HG02588 (cell line): ENCODE results near the gene COMT.

Experiments used
- ATAC-seq: cut with Tn5 transposase; IDR thresholded peaks from one replicate; pipeline ENCODE4 v1.9.1; 2021; ENCODE audit warnings: mild to moderate bottlenecking, moderate library complexity; ENCODE audit not compliant: unreplicated experiment

Gene COMT

DNA sequence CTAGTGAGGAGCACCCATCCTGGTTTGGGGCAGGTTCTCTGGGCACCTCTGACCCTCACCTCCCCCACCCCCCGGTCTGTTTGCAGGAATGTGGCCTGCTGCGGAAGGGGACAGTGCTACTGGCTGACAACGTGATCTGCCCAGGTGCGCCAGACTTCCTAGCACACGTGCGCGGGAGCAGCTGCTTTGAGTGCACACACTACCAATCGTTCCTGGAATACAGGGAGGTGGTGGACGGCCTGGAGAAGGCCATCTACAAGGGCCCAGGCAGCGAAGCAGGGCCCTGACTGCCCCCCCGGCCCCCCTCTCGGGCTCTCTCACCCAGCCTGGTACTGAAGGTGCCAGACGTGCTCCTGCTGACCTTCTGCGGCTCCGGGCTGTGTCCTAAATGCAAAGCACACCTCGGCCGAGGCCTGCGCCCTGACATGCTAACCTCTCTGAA lies 26.9 kb downstream of the COMT start:
- no peak for ATAC-seq

DNA sequence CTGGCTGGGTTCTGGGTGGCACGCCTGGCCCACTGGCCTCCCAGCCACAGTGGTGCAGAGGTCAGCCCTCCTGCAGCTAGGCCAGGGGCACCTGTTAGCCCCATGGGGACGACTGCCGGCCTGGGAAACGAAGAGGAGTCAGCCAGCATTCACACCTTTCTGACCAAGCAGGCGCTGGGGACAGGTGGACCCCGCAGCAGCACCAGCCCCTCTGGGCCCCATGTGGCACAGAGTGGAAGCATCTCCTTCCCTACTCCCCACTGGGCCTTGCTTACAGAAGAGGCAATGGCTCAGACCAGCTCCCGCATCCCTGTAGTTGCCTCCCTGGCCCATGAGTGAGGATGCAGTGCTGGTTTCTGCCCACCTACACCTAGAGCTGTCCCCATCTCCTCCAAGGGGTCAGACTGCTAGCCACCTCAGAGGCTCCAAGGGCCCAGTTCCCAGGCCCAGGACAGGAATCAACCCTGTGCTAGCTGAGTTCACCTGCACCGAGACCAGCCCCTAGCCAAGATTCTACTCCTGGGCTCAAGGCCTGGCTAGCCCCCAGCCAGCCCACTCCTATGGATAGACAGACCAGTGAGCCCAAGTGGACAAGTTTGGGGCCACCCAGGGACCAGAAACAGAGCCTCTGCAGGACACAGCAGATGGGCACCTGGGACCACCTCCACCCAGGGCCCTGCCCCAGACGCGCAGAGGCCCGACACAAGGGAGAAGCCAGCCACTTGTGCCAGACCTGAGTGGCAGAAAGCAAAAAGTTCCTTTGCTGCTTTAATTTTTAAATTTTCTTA lies 27.8 kb downstream of the COMT start:
- no peak for ATAC-seq

DNA sequence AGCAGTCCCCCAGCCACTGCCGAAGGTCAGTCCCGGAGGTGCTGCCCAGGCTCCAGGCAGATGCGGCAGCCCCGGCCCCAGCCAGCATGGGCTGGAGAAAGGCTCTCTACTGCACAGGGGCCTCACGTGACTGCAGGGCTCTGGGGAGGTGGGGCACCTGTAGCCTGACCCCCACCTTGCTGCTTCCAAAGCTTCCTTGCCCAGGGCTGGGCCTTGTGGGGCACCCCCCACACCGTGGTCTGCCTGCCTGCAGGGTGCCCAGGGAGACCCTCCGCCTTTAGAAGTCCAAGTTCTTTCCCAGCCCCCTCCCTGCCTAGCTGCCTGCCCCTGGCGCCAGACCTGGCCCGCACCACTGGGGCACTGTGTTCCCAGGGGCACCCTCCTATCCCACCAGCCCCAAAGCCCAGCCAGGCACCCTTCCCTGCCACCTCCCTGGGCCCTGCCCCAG lies 28.5 kb downstream of the COMT start:
- no peak for ATAC-seq

DNA sequence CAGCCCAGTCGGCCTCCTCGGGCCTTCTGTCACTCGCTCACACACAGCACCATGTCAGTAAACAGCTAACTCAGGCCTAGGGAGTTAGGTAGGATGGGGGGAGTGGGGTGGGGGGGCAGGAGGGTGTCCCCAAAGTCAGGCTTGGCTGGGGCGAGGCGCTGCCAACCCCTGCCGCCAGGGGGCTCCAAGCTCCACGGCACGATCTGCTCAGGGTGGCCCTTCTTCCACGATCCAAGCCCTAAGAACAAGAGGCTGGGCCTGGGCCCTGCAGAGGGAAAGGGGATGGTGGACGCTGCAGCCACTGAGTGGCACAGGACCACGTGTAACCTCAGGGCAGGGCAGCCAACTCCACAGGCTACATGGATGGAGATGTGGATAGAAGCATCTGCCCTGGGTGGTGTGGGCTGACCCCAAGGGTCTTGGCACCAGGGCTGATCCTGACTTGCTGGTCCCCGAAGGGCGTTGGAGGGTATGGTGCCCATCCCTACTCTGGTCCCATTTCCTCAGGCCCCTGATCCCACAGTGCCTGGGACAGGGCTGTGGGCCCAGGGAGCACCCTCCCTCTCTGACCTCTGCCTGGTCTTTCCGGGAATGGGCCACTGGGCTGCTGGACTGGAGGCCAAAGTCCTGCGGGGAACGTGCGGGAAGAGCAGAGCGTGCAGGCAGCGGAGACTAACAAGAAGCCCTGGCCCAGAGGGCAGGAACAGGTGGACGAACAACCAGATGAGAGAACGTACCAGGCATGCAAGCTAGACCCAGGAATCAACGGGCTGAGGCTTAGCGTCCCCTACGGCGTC lies 29.1 kb downstream of the COMT start:
- no peak for ATAC-seq

DNA sequence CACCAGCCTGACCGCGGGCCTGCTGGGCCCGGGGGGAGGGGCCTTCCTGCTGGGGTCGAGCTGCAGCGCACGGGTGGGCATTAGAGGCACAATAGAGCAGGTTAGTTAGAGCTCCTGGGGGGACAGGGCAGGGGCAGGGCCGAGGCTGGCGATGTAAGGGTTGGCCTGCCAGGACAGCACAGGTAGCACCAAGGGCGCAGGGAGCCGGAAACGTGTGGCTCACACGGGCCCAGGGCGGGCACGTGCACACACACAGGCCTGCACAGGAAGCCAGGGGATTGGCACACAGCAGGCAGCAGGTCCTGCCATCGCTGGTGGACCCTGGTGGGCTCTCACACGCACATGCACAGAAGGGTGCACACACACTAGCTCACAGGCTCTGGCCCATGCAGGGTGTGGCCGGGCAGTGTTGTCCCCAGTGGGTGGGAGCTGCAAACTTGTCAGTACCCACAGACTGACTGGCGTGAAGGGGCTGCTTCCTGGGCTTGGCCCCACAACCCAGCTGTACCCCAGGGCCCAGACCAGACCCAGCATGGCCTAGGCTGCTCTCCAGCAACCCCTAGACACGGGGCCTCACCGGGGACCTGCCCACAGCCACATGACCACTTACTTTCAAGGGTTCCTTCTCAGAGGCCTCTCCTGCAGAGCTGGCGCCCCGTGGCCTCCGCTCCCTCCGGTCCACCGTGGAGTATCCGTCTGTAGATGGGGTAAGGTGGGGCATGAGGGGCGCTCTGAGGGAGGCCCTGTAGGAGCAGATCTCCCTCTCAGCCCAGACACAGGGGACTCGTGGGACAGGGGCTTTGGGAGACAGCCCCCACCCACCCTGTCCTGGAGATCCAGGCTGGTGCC lies 29.9 kb downstream of the COMT start:
- no peak for ATAC-seq

DNA sequence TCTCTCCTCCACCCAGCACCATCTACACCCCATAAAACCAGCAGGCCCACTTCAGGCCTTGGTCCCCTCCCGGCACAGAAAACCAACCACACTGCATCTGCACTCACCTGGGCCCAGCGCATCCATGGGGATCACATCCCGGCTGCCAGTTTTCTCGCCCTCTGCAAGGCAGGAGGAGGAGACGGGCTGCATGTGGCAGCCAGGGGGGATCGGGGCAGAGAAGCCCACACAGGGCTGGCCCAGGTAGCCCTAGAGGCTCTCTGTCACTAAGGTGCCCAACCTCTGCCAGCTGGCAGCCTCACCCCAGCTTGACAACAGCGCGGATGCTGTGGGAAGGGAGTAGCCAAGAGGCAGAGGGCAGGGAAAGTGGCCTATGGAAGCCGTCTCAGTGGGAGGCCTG lies 30.7 kb downstream of the COMT start:
- ATAC-seq: no peak

DNA sequence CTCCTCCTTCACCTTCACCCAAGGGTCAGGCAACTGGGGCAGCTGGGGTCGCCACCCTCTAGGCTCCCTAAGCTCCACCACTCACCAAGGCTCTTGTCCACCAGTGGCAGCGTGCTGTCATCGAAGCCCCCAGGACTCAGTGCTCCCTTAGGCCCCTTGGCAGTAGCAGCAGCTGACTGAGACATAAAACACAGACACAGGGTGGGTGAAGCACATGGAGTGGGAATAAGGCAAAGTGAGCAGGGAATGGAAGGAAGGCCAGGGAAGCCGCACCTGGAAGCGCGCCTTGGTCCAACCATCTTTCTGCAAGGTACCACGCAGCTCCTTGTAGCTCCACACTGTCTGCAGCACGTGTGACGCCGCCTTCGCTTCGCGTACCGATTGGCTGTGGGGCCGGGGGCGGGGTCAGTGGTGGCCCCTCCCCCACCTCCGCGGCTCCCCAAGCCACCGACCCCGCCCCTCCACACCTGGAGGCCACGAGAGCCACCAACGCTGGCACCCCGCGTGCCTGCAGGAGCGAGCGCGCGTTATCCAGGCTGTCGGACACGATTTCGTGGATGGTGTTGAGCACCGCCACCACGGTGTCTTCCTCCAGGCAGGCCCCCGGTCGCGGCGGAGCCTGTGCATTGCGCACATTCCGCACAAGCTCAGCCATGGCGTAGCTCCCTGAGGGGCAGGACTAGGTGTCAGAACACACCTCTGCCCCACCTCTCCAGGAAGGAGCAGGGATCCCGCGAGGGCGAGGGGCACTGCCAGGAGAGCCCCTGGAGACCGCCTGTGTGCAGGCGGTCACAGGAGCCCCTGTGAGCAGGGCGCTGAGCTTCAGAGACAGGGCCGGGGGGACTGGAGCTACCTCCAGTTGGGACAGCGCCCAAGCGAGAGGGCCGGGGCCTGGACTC lies 31.3 kb downstream of the COMT start:
- ATAC-seq: no peak

DNA sequence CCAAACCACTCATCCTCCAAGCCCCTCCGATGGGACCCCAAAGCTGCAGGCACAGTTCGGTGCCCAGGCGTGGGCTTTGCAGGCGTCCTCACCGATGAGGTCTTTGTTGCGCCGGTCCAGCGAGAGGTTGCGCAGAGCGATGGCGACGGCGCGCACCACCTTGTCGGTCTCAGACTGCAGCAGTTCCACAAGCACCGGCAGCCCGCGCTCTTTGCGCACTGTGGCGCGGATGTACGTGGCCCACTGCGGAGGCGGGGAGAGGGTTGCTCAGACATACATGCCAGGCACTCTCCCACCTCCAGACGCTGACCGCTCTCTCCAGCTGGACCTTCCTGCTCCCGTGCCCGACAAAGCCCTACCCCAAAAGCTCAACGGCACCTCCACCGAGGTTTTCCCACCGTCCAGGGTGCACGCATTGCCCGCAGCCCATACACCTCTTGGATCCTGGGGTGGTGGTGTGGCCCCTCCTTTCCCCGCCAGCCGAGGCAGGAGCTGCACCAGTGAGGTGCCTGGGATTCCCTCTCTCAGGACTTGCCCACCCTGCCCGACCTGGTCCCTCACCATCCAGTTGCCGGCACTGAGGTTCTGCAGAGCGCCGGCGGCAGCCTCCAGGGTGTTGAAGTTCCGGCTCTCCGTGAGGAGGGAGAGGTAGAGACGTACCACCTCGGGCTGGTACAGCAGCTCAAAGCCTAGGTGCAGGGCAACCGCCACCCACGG lies 32.1 kb downstream of the COMT start:
- no peak for ATAC-seq

DNA sequence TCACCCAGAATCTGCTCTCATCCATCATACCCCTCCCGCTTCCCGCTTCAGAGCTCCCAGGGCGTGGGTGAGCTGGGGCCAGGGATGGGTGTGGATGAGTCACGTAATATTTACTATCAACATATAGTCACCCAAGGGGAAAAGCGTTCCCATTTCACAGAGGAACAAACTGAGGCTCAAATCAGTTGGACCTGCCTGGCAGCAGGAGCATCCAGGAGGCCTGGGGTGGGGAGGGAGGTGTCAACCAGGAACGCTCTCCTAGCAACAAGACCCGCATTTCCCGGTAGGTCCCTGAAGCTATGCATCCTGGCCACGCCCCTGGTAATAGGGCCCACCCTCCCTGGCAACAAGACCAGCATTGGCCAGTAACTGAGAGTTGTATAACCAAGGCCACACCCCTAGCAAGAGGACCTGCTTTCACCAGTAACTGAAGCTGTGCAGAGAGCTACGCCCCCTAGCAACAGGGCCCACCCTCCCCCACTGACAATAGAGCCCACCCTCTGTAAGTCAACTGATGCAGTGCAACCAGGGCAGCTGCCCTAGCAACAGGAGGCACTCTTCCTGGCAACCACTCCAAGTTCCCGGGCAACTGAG lies 32.8 kb downstream of the COMT start:
- no peak for ATAC-seq

DNA sequence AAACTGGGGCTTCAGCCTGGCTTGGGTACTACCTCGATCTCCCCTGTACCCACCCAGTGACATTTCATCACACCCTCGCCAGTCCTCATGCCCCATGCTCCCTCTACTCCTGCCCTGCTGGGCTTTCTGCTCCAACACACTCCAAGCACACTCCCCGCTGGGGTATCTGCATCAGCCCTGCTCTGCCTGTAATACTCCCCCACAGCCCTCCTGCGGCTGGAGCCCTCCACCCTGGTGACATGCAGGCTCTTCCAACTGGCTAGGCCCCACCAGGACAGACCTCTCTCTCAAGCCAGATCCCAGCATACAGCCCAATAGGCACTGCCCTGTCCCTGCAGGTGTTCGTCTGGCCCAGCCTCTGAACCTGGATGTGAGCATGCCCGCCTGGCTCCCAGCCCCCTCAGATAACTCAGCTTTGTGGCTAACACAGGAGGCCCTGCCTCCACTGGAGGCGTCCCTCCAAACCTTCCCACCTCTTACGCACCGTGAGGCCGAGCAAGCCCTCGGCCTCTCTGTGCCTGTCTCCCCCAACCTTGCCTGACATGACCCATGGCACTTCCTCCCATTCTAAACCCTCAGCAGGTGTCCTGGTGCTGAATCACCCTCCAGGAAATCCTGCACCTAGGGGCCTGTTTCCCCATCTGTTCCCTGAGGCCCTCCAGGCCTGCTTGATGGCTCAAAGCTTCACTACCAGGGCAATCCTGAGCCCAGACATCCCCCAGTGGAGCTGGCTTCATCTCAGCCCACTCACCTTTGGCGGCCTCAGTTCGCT lies 33.5 kb downstream of the COMT start:
- no peak for ATAC-seq

DNA sequence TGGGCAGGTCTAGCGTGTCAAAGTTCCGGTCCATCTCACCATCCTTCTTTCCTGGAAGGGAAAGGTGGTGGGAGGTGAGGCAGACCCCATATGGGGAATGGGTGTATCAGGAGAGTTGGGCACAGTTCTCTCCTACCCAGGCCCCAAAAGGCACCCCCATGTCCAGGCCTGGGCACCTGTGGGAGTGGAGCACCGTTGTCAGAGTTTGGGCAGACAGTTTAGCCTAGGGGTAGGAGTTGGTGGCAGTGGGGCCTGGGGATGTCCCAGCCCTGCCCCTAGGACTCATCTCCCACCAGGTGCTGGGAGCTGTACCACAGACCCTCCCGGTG lies 34.1 kb downstream of the COMT start:
- no peak for ATAC-seq

DNA sequence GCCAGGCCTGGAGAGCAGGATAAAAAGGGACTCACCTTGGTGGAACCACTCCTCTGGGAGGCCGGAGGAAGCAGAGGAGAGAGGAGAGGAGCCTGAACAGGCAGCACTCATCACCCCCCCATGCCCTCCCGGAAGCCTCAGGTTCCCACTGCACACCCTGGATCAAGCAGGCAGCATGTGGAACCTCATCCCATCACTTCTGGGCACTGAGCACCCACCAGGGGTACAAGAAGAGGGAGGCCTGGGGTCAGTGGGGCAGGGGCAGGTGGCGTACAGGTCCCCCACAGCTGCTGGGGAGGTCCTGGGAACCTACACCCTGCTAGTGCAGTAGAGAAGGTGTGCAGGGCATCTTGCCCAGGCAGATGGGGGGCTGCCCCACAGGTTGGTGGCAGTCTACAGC lies 35.1 kb downstream of the COMT start:
- ATAC-seq: no peak

DNA sequence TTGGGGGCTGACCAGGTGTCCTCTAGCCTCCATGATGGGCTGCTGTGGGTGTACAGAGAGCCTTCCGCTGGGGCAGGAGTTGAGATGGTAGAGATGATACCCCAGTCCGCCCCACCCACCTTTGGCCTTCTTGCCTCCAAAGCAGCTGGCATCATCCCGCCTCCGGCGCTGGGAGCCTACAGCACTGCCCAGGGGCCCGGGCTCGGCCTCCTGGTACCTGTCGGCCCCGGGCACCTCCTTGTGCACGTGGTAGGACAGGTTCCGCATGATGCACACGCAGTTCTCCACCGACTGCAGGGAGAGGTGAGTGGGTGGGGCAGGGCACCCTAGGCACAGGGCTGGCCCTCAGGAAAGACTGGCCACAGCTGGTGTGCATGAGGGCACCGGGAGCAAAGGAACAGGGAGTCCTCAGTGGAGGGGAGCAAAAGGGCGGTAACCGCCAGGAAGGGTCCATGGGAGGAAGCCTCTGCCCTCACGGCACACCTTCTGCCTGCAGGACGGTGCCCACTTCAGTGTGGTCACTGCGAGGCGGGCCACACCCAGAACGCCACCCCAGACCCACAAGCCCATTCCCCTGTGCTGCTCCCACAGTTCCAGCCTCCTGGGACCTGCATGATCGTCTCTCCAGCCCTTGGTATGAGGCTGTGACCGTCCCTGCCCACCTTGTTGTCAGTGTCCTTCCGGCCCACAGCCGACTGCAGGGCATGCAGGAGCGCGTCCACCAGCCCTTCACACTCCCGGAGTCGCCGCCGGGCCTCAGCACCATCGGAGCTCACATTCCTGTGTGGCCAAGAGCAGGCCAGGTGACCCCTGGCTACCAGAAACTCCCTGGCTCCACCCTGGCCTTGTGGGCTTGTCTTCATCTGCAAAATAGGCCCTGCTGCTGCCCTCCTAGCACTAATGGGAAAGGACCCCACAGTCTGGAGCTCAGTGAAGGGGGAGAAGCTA lies 36.0 kb downstream of the COMT start:
- ATAC-seq: no peak

DNA sequence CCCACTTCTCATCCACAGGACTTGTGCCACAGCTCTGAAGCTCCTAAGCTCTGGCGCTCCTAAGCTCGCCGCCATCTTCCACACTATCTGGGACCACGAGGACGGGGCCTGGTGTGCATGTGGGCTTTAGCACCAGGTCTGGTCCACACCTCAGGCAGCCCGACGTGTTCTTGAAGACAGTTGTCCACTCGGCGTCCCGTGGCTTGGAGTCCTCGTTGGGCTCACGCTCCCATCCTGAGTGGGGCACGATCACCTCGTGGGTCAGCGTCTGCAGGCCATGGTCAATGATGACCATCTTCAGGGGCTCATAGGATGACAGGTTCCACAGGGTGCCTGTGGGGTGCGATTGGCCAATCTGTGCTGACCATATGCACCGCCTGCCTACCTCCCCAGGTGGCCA lies 37.2 kb downstream of the COMT start:
- ATAC-seq: no peak

DNA sequence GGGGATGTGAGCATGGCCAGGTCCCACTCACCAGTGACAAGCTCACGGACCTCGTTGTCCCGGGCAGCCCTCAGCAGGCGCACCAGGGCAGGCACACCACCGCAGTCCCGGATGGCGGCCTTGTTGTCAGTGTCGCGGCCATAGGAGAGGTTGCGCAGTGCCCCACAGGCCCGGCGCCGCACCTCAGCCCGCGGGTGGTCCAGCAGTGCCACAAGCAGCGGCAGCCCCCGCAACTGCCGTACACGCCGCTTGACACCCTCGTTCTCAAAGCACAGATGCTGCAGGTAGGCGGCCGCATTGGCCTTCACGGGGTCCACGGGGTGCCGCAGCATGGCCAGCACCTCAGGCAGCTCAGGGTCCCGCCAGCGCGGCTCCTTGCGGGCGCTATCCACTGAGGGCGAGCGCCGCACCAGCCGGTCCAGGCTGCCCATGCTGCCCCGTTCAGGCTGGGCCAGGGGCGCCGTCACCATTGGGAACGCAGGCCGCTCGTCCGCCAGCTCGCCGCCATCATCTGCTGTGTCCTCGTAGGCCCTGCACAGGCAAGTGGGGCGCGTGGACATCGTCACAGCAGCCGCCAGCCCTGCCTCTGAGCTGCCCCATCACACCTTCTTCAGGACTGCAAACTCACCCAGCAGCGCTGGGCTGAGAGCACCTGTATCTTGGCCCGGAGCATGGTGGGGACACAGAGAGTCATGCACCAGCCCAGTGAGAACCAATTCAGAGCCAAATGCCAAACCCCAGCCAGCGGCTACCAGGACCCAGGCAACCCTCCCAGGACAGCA lies 38.3 kb downstream of the COMT start:
- no peak for ATAC-seq

DNA sequence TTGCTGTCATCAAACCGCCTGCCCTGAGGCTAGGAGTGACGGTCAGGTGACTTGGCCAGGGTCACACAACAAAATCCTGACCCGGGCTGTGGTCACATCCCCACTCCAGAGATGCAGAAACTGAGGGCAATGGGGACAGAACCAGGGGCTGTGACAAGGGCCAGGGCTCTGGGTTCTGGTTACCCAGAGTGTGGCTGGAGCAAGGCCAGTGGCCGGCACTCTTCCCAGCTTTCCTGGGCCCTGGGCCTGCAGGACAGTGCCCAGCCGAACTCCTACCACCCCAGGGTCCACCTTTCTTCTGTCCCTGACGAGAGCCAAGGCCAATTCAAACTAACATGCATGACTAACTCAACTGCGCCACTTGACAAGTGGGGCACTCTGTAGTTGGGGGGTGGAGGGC lies 39.2 kb downstream of the COMT start:
- no peak for ATAC-seq
